ENCODE measurements around the gene FLNB. TPM values are rescaled to one million over a fixed set of nuclear protein-coding genes. Genes with fewer than 3 reads are reported as not detected.

FLNB gene
- total and polyA plus RNA-seq, 2 of the 13 experiments (the other 11 are each of a cell fraction or from before 2014, with no cell fraction given) = 106 to 130 TPM

- TF ChIP-seq TARDBP (CRISPR knock-in tag; IDR thresholded peaks at IDR 0.05) = peak; percentile 38; the same call in 1 of the 2 replicates
- 0 out of 2 replicates have a peak, but pooled peaks have one; percentile 43 for TF ChIP-seq ZMAT3 (CRISPR knock-in tag; conservative IDR thresholded peaks at IDR 0.05)
- TF ChIP-seq SOX13 (IDR thresholded peaks at IDR 0.05) = no peak
- TF ChIP-seq SOX13 (CRISPR knock-in tag; conservative IDR thresholded peaks at IDR 0.05 in 1 of 2, IDR thresholded peaks at IDR 0.05 in 1 of 2) = peak in 1 of 2 experiments; percentile 43; a peak in 2 of 4 replicates
- 0 out of 2 replicates have a peak, but pooled peaks have one; percentile 37 for TF ChIP-seq GATAD1 (CRISPR knock-in tag; IDR thresholded peaks at IDR 0.05)
- TF ChIP-seq ZBTB25 (CRISPR knock-in tag; IDR thresholded peaks at IDR 0.05) = peak; percentile 58; the same call in 1 of the 2 replicates
- TF ChIP-seq ZNF331 (CRISPR knock-in tag; IDR thresholded peaks at IDR 0.05) = 0 out of 2 replicates have a peak, but pooled peaks have one; percentile 10
- peak; percentile 80 for TF ChIP-seq ZNF501 (CRISPR knock-in tag; IDR thresholded peaks at IDR 0.05)
- TF ChIP-seq EP300 (IDR thresholded peaks at IDR 0.05; ENCODE audit: low read depth in 2 of 2, low read length in 2 of 2) = 0 out of 4 replicates have a peak, but pooled peaks of 1 of the 2 experiments have one; percentile 1
- 0 out of 2 replicates have a peak, but pooled peaks have one; percentile 43 for TF ChIP-seq EP300 (CRISPR knock-in tag; IDR thresholded peaks at IDR 0.05; ENCODE audit: borderline replicate concordance)
- no peak for TF ChIP-seq PRPF4 (IDR thresholded peaks at IDR 0.05; ENCODE audit: low read depth, low read length, poor library complexity, severe bottlenecking)
- peak; percentile 55 for TF ChIP-seq DRAP1 (CRISPR knock-in tag; IDR thresholded peaks at IDR 0.05)
- peak; percentile 18; the same call in 1 of the 2 replicates for TF ChIP-seq ZNF280B (CRISPR knock-in tag; IDR thresholded peaks at IDR 0.05; ENCODE audit: borderline replicate concordance)
- TF ChIP-seq MAX (IDR thresholded peaks at IDR 0.05) = peak; percentile 90
- peak; percentile 68; the same call in 1 of the 2 replicates for TF ChIP-seq SPEN (CRISPR knock-in tag; IDR thresholded peaks at IDR 0.05; ENCODE audit: low read depth)
- no peak for TF ChIP-seq ZNF570 (CRISPR knock-in tag; IDR thresholded peaks at IDR 0.05; ENCODE audit: borderline replicate concordance)
- TF ChIP-seq THAP8 (CRISPR knock-in tag; IDR thresholded peaks at IDR 0.05; ENCODE audit: borderline replicate concordance) = no peak
- 0 out of 2 replicates have a peak, but pooled peaks have one; percentile 26 for TF ChIP-seq ARID3A (IDR thresholded peaks at IDR 0.05; ENCODE audit: low read depth, low read length)
- TF ChIP-seq KLF16 (CRISPR knock-in tag; IDR thresholded peaks at IDR 0.05) = peak; percentile 27 to 46; a peak in 1 of 4 replicates
These were observed 209.1 kb downstream of the FLNB start (continued) for GRCh38 chr3:58217209-58217811.
